ENCODE data around the gene ADORA1.

The ADORA1 gene

DNA sequence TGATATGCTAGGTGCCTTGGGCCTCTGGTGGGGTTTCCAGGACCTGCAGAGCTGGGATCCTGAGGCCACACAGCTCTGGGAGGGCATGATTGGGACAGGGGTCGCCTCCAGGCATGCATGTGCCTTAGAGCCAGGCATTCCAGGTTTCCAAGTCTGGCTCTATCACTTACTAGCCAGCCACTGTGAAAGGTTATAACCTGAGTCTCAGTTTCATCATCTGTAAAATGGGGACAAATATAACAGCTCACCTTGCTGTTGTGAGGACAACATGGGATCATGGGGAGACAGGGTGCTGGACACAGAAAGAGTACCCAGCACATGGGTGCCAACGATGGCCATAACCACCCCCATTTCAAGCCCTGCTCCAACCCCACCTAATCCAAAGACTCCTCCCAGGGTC, 56.3 kb downstream of the ADORA1 start:
- TF ChIP-seq, protein P1, sequence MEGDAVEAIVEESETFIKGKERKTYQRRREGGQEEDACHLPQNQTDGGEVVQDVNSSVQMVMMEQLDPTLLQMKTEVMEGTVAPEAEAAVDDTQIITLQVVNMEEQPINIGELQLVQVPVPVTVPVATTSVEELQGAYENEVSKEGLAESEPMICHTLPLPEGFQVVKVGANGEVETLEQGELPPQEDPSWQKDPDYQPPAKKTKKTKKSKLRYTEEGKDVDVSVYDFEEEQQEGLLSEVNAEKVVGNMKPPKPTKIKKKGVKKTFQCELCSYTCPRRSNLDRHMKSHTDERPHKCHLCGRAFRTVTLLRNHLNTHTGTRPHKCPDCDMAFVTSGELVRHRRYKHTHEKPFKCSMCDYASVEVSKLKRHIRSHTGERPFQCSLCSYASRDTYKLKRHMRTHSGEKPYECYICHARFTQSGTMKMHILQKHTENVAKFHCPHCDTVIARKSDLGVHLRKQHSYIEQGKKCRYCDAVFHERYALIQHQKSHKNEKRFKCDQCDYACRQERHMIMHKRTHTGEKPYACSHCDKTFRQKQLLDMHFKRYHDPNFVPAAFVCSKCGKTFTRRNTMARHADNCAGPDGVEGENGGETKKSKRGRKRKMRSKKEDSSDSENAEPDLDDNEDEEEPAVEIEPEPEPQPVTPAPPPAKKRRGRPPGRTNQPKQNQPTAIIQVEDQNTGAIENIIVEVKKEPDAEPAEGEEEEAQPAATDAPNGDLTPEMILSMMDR (IDR thresholded peaks at IDR 0.05), result no peak

DNA sequence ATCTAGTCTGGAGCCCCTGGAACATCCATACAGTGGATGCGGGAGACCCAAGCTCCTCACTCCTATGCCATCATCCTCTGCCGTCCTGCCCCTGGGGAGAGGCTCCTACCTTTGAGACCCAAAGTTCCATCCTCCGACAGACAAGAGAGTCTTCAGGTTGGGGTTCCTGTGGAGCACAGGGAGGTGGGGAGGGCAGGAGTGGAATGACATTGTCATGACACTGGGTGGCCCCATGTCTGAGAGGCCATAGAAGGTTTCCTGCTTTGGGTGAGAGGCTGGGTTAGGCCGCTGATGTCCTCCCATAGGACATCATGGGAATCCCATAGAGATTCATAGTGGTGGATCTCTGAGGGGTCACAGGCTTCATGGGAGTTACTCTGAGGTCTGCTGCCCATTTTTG, 56.9 kb downstream of the ADORA1 start:
- TF ChIP-seq, protein P1 (IDR thresholded peaks at IDR 0.05), result no peak

DNA sequence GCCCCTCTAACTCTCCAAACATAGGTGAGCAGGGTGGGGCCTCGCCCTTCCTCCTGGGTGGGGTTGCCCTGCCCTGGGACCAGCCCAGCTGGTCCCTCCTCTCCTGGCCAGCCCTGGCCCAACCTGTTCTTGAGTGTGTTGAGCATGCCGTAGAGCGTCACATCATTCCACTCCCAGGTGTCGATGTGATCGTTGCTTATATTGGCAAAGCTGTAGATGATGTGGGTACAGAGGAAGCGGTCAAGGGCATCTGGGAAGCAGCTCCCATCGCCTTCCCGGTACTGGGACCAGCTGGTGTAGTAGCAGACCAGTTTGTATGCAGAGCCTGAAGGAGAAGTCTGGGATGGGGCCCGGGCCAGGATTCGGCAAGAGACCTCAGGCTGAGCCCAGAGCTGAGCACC, 57.5 kb downstream of the ADORA1 start:
- TF ChIP-seq, protein P1 (IDR thresholded peaks at IDR 0.05), result no peak

DNA sequence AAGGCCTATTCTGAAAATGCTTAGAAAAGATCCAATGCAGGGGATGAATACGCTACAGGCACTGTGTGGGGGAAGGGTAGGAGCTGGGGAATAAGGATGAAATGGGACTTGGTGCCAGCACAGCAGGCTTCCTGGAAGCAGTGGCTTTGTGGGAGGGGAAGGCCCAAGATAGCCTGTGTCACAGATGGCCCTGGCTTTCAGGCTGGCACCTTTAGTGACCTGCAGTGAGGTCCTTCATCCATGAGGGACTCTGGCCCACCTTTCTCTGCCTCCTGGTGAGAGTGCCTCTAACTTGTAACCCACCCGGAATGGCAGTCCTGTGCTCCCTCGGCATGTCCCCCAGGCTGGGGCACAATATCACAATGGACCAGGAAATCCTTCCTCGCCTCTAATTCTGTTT, 58.1 kb downstream of the ADORA1 start:
- TF ChIP-seq, protein P1 (IDR thresholded peaks at IDR 0.05), result no peak

DNA sequence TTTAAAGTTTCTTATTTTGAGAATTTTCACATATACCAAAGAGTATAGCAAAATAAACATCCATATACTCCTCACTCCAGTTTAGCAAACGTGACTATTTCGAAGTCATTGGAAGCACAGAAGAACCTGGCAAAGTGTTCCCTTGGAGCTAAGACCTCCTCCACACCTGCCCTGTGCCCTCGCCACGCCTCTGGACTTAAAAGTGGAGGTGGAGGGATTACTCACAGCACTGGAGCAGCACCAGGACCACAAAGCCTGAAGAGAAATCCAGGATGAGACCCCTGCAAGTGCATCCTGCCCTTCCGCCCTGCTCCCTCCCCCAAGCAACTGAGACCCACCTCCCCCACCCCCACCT, 58.5 kb downstream of the ADORA1 start:
- TF ChIP-seq, protein P1 (IDR thresholded peaks at IDR 0.05), result no peak

DNA sequence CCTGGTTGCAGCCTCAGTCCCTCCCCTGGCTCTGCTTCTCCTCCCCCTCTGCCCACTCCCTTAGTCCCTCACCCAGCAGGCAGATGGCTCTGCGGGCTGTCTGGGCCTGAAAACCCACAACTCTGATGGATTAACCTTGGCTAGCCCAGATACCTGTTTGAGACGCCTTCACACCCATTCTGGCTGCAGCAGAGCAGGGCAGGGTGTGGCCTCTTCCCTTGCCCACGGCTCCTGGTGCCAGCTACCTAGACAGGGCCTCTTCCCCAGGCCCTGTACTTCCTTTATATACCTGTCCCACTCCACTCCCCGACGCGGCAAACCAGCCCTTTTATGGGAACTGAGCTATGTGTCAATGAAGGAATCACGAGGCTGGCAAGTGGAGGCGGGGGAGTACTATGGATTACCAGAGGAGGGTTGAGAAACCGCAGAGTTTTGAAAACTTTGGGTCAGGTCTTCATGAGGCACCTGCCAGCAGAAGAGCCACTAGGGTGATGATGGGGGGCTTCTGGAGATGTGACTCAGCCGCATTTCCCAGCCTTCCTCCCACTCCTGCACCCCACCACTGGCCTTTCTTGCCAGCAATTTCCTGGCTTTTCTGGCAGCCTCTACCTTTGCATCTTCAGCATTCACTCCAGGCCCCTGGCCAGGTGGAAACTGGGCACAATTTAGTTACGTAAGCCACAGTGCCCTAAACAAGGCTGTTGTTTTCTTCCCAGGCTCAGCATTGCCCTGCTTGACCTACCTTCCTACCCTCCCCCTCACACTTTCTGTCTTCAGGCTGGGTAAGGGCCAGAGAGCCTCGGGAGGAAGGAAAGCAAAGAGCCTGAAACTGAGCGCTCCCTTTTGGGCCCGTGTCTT, 59.1 kb downstream of the ADORA1 start, which contains the start of gene CHI3L1:
Gene CHI3L1 (minus strand): TSS at position 259 of the 858 bp plus-strand sequence. CDS start 81 bp downstream, at position 178.
- TF ChIP-seq, protein P1 (IDR thresholded peaks at IDR 0.05), result no peak

DNA sequence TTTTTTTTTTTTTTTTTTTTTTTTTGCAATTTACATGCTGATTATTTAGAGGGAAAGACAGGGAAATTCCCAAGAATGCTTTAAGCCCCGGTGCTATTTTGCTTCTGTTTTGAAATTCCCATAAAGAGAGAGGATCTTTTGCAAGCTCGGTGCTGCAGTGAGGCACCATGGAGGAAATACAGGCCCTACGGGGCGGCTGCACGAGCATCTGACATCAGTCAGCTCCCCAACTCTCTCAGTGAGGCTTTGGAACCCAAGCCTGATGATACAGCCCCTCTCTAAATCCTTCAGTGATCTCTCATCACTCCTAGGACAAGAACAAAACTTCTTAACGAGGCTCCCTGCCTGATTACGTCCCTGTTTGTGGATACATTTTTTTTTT, 59.8 kb downstream of the ADORA1 start:
- TF ChIP-seq, protein P1 (IDR thresholded peaks at IDR 0.05), result no peak
